HG03520 (cell line): Measurements from ENCODE around the gene CACNA1I.
A peak's percentile ranks its signal among the peaks of the same experiment; 100 is the strongest.
"Not testable (repeated sequence)": the region's sequence is repeated elsewhere in the genome, so short reads cannot be mapped to it uniquely, and the experiment has no call there.

ENCODE experiments used
- ATAC-seq: cut with Tn5 transposase; IDR thresholded peaks from one replicate; pipeline ENCODE4 v1.9.1; 2021; ENCODE audit warnings: mild to moderate bottlenecking, moderate library complexity; ENCODE audit not compliant: unreplicated experiment

The CACNA1I gene

DNA sequence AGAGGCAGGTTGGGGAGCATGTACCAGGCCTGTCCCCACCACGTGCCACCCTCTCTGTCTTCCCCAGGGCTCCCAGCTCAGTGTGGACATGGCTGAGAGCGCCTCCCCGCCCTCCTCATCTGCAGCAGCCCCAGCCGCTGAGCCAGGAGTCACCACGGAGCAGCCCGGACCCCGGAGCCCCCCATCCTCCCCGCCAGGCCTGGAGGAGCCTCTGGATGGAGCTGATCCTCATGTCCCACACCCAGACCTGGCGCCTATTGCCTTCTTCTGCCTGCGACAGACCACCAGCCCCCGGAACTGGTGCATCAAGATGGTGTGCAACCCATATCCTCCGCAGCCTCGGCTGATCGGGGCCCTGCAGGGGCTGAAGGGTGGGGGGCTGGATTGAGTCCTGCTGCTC is at the start of gene CACNA1I:
TSS of gene CACNA1I (plus strand) at position 89 of the 400 bp plus-strand sequence. CDS start at position 89, 0 bp downstream.
- no peak for ATAC-seq

DNA sequence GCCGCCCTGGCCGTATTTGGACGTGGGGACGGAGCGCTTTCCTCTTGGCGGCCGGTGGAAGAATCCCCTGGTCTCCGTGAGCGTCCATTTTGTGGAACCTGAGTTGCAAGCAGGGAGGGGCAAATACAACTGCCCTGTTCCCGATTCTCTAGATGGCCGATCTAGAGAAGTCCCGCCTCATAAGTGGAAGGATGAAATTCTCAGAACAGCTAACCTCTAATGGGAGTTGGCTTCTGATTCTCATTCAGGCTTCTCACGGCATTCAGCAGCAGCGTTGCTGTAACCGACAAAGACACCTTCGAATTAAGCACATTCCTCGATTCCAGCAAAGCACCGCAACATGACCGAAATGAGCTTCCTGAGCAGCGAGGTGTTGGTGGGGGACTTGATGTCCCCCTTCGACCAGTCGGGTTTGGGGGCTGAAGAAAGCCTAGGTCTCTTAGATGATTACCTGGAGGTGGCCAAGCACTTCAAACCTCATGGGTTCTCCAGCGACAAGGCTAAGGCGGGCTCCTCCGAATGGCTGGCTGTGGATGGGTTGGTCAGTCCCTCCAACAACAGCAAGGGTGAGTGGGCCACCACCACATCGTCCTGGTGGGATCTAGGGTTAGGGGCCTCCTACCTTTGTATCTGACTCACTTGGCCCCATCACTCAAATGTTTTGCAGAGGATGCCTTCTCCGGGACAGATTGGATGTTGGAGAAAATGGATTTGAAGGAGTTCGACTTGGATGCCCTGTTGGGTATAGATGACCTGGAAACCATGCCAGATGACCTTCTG is 49.3 kb upstream of the CACNA1I start:
- ATAC-seq = not testable (repeated sequence)

DNA sequence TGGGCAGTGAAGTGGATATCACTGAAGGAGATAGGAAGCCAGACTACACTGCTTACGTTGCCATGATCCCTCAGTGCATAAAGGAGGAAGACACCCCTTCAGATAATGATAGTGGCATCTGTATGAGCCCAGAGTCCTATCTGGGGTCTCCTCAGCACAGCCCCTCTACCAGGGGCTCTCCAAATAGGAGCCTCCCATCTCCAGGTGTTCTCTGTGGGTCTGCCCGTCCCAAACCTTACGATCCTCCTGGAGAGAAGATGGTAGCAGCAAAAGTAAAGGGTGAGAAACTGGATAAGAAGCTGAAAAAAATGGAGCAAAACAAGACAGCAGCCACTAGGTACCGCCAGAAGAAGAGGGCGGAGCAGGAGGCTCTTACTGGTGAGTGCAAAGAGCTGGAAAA is 48.5 kb upstream of the CACNA1I start:
- ATAC-seq = not testable (repeated sequence)

DNA sequence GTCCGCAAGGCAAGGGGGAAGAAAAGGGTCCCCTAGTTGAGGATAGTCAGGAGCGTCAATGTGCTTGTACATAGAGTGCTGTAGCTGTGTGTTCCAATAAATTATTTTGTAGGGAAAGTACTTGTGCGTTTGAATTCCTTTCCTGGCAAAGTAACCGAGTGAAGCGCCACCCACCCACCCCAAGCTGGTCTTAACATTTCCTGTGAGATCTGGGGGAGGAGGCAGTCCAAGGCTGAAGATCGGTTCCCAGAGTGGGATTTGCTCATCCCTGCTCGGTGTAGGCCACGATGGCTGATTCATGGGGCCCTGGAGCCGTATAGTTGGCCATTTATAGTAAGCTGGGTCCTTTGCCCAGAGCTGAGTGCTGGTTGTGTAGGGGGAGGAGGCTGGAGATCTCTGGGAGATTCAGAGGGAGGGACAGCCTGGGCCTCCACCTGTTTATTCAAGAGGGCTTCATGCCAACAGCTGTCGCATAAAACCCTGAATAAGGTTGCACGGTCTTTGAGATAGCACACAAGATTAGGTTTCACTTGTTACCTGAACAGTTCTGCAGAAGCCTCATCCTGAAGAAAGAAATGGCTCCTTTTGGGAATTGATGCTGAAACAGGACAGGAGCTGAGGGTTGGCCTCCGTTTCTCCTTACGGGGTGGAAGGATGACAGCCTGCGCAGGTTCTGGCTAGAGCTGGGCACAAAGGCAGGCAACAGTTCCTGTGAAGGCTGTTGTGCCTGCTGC is 47.8 kb upstream of the CACNA1I start:
- no peak for ATAC-seq

DNA sequence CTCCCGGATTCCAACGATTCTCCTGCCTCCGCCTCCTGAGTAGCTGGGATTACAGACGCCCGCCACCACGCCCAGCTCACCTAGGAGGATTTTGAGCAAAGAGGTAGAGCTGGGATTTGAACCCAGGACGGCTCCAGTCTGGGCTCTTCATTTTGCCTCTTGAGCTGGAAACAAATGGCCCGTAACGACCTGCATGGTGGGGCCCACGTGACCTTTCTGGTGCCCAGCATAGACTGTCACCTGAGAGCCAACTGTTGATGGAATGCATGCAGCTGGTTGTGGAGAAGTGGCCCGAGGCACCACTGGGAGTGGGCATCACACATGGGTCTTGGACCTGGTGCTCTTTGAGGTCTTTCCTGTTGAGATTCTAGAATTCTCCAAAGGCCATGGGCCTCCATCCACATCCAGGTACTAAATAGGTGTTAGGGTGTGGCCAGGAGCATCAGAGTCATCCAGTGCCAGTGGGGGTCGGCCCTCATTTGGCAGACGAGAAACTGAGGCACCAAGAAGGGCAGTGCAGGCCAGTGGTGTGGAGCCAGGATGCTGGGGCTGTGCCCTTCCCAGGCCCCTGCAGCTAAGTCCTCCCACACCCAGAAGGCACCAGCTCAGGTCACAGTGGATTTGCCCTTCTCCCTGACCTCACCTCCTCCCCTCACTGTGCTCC is 46.3 kb upstream of the CACNA1I start:
- no peak for ATAC-seq

DNA sequence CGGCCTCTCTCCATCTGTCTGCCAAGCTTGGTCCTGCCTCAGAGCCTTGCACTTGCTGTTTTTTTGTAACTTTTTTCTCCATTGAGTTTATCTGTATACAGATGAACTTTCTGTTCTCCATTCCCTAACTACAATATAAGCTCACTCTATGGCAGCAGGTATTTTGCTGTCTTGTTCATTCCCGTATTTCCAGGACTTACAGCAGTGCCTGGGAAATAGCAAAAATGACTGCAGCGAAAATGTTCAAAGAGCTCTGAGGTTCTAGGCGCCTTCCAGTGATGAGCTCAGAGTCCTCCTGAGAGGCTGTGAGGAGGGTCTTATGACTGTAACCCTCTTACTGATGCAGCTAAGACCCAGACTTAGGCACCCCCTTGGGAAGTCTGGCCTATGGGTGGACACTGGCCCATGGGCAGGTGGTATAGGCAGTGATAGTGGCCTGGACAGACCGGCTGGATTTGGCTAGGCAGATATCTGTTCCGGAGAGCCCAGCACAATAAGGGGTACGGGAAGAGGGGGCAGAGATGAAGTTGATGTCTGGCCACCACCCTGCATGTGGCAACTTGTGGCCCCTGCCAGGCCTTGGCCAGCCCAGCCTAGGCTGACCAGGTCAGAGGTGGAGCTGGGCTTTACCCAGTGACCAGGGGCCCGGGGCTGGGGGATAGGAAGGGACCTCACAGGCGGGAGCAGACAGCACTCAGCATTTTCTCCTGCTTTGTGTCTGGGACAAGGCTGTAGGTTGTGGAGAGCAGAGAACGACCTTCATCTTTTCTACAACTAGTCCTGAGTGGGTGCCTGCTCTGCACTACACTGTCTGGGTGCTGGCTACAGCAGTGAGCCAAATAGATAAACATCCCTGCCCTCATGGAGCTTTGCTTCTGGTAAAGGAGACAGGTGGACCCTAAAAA is 45.5 kb upstream of the CACNA1I start:
- no peak for ATAC-seq

DNA sequence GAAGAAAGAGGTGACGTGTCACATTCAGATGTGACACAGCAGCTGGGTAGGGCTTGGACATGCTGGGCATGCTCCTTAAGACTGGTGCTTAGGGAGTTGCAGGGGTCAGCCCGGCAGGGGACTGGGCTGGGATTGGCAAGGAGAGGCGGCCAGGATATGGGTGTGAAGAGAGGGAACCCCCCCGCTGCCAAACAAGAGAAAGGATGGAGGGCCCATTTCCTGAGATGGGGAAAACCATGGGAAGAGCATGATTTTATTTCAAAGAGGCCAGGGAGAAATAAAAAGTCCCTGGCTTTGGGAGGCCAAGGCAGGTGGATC is 44.9 kb upstream of the CACNA1I start:
- no peak for ATAC-seq

DNA sequence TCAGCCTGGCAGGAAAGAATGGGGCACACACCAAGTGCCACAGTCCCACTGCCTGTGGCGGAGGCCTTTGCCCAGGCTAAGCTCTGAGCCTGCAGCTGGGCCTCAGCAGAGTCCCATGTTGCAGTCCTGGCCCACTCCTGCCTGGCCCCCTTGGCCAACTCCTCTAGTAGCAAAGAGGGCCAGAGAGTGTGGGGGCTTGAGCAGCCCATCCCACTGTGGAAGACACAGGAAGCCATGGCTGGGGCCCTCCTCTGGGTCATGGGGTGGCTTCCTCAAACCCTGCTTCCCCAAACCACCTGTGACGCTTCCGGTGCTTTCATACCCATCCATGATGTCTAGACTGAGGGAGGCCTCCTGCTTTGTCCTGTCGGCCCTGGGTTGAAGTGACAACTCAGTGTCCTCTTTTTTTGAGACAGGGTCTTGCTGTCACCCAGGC is 43.8 kb upstream of the CACNA1I start:
- ATAC-seq = no peak

DNA sequence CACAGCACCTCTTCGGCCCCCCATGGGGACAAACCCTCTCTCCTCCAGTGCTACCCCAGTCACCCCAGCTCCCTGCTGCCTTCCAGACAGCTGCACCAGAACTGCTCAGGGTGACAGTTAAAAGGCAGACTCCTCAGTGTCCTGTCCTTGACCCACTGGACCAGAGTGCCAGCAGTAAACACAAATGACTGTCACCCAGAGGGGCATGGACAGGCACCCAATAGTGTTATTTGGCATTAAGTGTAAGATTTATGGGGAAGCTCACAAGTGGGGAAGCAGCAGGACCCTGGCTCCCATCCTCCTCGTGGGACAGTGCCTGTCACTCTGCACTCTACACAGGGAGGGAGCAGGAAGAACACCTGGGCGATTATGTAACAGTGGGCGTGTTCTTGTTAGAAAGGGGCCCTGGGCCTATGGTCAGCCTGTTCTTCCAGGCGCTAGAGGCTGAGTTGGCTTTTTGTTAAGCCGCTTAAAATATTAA is 43.0 kb upstream of the CACNA1I start:
- no peak for ATAC-seq

DNA sequence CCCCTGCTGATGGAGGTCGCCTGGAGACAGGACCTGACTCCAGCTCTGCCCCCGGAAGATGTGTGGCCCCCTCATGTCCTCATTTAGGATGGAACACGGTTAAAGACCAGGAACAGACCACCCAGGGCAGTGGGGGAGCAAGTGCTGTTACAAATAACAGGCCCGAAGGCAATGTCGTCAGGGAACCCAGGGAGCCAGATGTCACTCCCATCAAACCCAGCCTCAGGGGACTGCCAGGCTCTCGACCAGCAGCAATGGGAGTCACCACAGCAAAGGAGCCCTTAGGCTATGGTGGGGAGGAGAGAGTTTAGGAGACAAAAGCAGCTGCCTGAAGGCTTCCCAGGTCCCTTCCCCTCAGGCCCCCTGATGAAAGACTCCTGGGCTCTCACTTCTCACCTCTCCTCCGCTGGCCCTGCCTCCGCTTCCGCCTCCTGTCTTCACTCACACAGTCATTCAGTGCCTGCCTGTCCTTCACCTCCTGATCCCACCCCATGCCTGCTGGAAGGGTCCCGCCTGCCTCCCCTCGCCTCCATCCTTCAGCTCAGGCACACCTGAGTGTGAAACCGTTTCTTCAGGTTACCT is 42.4 kb upstream of the CACNA1I start:
- ATAC-seq = no peak

DNA sequence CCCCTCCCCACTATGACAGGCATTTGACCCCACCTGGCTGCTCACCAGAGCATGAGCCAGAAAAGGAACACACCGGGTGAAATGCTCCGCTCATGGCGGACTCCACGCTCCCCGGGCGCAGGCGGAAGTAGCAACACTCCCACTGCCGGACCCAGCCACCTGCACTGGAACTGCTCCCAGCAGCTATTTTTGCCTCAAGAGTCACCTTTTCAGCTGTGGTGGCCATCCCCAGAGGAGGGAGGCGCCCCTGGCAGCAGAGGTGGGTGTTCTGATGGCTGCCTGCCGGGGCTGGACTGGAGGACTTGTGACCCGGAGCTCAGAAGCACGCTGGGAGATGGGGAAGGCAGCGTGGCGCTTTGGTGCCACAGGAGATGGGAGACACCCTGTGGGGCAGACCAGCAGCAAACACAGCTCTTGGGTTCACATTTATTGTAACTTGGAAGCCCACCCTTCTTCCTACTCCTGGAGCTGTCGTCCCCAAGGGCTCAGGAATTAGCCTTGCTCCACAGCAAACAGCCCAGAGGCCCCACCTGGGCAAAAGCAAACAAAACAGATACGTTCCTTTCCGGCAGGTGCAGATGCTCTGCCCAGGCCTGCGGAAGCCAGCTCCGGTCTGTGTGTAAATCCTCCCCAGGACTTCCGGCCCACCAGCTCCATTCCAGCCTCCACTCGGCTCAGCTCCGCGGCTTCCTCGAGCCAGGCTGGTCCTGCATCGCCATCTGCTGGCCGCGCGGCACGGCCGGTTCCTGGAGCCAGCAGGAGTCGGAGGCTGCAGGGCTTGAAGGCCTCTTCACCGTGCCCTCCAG is 41.7 kb upstream of the CACNA1I start:
- ATAC-seq = no peak

DNA sequence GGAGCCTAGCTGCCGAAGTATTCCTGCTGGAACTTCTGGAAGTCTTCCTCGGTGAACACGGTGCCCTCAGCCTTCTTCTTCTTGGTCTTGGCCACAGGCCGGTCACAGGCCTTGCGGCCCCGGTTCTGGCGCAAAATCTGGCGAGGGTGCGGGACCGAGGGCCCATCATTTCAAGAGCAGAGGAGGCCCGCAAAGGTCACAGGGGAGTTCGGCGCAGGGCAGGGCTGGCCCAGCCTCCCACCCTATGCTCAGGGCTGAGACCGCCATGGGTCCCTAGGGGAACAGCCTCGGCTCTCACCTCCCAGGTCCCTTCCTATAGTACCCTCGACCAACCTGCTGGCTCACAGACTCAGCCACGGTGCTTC is 41.1 kb upstream of the CACNA1I start:
- ATAC-seq = no peak

DNA sequence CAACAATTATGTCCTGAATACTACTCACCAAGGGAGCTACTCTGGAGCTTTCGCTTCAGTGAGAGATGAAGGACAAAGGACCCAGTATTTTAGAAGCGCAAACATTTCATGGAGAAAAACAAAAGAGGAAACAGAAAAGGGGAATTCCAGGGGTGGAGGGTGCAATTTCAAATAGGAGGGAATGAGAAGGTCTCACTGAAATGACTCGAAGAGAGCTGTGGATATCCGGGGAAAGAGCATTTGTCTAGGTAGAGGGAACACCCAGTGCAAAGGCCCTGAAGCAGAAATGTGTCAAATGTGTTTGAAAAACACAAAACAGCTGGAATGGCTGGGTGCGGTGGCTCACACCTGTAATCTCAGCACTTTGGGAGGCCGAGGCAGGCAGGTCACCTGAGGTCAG is 40.4 kb upstream of the CACNA1I start:
- ATAC-seq = no peak

DNA sequence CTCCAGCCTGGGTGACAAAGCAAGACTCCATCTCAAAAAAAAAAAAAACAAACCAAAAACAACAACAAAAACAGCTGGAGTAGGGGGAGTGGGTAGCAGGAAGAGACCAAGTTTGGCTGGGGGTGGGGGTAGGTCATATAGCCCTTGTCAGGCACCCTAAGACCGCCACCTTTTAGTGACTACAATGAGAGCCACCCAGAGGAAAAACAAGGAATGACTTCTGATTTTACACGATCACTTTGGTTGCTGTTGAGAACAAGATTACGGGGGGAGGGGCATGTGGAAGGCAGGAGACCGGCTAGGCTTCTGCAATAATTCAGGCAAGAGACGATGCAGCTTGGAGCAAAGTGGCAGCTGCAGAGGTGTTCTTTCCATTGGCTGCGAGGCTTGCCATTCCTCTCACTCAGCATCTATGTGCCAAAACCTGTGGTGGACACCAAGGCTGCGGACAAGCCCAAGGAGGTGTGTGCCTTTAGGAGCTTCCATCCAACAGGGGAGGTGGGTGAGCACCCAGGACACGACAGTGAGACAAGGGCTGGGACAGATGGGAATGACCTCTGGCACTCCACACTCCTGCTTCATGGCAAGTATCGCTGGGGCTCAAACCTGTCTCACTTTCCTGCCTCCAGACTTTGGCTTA is 39.7 kb upstream of the CACNA1I start:
- ATAC-seq = no peak

DNA sequence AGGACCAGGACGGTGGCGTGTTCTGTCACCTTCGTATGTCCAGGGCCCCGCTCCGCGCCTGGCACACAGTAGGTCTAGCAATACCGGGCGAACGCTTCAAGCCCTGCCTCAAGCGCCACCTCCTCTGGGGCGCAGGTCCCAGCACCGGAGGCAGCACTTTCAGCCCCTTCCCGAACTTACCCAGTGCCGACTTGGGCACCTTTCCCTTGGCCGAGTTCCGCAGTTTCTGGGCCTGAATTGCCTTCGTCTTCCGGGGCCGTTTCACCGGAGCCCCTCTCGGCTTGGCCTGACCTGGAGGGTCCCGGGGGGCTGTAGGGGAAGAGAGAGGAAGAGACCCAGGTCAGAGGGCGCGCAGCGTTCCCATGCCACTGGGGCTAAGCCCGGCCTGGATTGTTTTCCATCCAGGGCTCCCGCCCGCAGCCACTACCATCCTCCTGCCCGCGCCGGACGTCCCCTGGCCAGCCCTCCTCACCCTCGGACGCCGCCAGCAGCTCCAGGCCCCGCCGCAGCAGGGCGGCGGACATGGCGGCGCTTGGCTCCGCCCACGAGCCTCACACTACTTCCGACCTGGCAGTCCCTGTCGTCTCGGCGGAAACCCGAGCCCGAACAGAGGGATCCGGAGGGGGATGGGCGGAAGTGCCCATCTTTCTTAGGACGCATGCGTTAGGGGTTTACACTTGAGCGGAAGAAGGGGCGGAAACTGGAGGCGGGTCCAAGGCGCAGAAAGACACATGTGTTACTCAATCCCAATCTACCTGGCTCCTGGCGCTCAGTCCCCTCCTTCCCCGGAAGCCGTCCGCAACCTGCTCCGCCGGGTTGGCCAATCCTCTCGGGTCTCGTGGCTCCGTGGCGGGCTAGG is 38.1 kb upstream of the CACNA1I start, which contains the start of gene RPS19BP1:
TSS of gene RPS19BP1 (minus strand) at position 534 of the 859 bp plus-strand sequence. CDS start at position 524, 10 bp downstream.
- ATAC-seq = peak; percentile 54

DNA sequence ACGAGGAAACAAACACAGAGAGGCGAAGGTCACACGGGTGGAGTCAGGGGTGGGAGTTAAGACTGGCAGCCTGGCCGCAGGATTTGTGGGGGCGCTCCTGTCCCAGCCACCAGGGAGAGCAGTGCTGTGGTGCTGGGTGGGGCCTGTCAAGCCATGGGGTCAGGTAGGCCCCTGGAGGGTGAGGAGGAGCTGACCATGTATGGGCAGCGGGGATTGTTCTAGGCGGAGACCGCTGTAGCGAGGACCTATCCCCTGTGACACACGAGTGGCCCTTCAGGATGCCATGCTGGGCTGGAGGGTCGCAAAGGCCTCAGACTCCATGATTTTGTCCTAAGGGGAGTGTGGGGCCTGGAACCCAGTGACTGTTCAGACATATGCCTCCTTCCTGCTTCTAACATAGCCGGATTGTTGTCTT is 36.5 kb upstream of the CACNA1I start:
- ATAC-seq = no peak

DNA sequence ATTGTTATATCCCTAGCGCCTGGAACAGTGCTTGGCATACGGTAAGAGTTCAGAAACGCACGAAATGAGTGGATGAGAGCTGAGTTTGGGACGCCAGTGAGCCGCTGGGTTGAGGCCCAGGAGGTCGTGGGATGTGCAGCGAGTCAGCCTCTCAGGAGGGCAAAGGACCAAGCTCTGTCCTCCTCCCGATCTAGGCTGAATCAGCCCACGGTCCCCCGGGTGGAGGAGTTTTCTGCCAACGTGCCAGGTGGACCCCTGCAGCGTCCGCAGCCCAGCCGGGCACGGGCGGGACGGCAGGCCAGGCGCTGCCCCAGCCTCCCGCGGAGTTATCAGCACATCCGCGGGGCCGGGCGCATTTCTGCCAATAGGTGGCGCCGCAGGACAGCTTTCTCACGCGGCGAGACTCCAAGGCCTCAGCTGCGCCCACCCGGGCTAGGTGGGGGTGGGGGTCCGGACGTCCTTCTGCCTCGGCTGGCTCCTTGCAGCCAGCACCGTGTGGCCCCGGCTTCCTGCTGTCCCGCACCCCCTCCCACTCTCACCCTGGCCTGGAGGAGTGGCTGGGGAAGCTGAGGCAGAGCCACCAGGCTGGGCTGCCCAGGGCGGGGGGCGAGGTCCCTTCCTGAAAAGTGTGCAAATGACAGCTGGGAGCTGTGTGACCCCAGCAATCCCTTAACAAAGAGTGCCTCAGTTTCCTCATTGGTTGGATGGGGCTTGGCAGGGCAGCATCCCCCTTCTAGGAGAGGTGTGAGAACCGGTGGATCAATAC is 35.8 kb upstream of the CACNA1I start:
- no peak for ATAC-seq
